Fibroblast of peridontal ligament (primary cell): Measurements from ENCODE around the gene POLR2J3.
"Not testable (repeated sequence)": the region's sequence is repeated elsewhere in the genome, so short reads cannot be mapped to it uniquely, and the experiment has no call there.

Experiments used
- DNase-seq: peaks from one replicate; pipeline ENCODE4 v3.0.0-alpha.2; 2010; ENCODE audit errors: extremely low read depth

Gene POLR2J3

DNA sequence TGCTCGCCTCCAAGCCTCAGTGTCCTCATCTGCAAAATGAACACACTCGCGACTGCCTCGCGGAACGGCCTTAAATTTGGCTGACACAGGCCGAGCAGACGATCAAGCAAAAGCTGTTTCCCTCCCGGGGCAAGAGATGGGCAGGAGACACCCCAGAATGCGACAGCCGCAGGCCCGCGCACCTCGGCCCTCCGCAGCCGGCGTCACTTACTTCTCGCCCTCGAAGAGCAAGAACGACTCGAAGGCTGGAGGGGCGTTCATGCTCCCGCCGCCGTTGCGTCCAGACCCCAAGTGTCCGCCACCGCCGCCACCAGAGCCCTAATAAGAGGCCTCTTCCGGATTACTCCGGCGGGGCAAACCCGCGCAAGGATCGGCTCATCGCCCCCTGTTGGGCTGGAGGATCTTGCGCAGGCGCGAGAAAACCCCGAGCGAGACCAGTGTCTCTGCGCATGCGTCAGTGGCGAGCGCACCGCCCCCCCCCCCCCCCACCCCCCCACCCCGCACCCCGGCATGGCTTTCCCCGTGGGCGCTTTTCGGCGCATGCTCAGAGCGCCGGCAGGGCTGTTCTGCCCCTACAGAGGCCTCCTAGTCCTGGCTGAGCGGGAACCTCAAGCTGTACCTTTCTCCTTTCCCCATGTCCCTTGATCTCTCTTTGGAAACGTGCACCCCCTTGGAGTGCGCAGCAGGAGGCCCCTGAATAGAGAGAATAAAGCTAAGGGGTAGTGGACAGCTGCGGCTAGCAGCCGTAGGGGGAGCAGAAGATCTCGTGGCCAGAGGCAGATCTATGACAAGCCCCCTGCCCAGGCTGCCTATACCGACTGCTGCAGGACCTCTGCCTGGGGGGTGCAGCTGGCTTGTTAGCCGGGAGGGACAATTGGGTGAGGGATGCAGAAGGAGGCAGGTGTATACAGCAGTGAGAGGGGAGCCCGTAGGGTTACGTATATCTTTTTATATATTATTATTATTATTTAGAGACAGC is at the start of gene POLR2J3:
POLR2J3 (minus strand) TSS at position 323 of the 979 bp plus-strand sequence; CDS start at position 261, 62 bp downstream.
- DNase-seq: peak; percentile 91

DNA sequence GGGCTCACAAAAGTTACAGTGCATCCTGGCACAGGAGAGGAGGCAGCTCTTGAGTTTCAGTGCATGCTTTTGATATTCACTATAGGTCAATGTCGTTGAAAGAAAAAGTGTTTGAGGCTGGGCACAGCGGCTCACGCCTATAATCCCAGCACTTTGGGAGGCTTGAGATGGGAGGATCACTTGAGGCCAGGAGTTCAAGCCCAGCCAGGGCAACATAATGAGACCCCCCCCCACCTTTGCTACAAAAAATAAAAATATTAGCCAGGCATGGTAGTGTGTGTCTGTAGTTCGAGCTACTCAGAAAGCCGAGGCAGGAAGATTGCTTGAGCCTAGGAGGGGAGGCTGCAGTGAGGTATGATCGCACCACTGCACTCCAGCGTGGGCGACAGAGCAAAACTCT is 45.7 kb upstream of the POLR2J3 start:
- DNase-seq: not testable (repeated sequence)

DNA sequence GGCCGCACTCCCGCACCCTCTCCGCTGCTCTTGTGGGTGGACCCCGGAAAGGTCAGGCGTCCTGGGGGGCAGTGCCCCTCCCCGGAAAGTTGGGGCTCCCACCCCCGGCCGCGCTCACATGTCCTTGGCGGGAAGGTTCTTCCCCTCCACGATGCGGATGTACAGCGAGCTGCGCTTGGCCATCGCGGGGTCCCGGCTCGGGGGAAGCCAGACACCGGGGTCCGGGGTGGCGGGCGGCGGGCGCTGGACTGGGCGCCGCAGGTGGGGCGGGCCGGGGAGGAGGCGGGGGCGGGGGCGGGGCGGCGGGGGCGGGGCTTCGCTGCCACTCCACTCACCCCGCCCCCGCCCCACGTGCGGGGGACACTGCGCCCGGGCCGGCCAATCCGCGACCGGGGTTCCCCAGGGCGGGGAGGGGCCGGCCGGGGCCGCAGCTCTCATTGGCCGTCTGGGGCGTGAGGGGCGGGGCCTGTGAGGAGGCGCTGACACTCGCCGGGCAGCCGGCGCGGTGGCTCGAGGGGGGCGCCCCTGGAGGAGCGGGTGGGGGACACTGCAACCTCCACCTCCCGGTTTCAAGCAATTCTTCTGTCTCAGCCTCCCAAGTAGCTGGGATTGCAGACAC is 44.2 kb upstream of the POLR2J3 start, which contains the start of gene RASA4:
RASA4 (minus strand) TSS at position 250 of the 619 bp plus-strand sequence; CDS start at position 183, 67 bp downstream.
- DNase-seq: not testable (repeated sequence)

DNA sequence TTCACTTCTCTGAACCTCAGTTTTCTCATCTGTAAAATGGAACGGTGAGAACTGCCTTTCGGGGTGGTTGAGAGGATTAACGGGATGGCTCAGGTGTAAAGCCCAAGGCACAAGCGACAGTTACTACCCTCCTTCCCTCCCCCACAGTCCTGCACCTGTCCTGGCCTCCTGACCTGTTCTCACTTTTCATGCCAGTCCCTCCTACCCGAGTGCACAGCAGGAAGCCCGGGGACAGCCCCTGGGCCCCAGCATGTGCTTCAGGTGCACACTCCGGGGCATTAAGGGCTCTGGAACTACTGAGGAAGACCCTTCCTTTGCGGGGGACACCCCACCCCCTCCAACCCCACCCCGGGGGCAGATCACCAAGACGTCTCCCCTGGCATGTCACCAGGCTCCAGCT is 43.5 kb upstream of the POLR2J3 start:
- DNase-seq: not testable (repeated sequence)

DNA sequence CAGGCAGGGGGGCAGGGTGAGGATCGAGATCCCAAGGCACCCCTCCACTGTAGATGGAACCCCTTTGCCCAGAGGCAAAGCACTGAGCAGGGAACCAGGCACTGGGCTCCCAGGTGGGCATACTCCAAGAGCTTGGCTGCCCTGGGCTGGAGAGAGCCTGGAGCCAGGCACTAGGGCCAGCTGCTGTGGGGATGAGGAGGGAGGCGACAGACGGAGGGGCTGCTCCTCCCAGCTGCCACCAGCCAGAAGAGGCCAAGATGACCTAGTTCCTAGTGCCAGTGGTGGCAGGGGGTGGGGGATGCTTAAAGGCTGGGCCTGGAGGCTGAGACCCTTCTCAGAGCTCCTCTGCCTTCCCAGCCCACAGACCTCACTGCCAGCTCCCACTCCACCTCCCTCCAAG is 42.5 kb upstream of the POLR2J3 start:
- not testable (repeated sequence) for DNase-seq

DNA sequence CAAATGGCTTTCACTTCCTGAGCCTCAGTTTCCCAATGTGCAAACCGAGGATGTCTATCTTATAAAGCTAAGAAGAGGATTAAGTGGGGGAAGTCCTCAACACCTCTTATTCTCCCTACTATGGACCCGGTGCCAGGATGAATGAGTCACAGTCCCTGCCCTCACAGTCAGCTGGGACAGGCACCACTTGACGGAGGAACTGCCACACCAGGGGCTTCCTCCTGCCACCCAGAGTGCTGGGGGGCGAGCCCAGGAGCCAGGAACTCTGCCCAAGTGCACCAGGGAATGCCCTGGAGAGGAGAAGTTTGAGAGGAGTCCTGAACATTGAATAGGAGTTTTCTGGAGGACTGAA is 41.9 kb upstream of the POLR2J3 start:
- not testable (repeated sequence) for DNase-seq

DNA sequence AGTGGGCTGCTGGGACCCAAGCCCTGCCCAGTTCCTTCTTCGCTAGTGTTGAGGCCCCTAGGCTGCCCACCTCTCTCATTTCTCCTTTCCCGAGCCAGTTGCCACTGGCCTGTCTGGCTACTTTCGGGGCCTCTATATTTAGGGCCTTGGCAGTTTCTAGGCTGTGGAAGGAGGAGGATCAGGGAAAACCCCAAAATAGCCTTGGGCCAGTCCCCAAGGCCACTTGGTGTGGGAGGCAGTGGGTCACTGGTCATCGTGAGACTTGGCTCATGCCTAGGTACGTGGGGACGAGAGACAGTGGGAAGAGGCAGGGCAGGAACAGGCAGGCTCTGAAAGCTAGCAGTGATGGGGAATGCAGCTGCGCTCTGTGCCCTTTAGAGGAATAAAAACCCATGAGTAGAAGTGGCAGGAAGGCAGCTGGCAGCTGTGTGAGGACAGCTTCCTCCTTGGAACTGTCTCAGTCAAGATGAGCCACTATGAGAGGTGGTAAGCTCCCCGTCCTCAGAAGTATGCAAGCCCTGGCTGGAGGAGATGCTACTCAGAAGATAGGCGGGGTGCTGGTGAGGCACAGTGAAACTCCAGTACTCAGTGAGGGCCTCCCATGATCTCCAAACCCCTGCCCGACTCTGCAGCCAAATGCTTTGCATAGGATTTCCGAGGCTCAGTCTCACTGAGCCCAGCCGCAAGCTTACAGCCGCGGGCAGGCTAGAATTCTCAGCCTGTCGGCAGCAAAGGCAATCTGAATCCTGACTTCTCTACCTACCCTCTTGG is 41.4 kb upstream of the POLR2J3 start:
- DNase-seq: not testable (repeated sequence)

DNA sequence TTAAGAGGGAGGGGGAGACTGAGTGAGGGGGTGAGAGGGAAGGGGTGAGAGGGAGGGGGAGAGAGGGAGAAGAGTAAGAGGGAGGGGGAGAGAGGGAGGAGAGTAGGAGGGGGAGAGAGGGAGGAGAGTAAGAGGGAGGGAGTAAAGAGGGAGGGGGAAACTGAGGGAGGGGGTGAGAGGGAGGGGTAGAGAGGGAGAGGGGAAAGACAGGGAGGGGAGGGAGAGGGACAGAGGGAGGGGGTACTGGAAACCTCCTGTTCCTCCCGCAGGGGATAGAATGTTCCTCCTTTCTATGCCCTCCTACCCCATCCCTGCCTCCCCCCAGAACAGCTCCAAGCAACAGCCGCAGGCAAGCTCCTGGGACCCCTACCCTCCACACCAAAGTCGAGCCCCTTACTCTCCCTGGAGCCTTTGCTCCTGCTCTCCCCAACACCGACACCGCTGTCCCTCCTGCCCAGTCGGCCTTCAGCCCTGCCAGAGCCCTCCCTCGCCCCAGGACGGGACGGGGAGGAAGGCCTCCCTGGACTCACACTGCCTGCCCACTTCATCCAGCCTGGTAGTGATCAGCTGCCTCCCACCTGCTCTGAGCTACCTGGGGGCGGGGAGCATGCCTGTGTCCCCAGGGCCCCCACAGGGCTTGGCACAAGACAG is 39.4 kb upstream of the POLR2J3 start:
- DNase-seq: peak; percentile 1

DNA sequence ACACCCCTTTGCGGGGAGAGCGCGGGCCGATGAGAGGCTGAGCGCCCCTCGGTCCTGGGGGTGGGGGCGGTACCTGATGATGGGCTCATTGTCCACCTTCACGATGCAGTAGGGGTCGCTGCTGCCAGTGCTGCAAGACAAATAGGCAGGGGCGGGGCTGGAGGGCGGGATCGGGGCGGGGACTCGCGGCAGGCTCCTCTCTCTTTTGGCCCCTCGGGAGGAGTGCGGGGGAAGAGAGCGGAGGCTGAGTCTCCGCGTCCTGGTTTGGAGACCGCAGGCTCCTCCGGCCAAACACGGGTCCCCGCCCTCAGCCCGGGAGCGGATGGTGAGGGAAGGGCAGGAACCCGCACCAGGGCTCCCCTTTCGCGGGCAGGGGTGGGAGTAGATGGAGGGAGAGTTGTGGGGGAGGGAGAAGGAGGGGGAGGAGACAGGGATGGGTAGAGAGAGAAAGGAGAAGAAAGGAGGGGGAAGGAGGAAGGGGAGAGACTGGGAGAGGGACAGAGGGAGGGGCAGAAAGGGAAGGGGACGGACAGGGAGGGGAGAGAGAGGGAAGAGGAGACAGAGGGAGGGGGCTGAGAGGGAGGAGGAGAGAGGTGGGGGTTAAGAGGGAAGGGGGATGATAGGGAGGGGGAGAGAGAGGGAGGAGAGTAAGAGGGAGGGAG is 38.8 kb upstream of the POLR2J3 start:
- DNase-seq: not testable (repeated sequence)

DNA sequence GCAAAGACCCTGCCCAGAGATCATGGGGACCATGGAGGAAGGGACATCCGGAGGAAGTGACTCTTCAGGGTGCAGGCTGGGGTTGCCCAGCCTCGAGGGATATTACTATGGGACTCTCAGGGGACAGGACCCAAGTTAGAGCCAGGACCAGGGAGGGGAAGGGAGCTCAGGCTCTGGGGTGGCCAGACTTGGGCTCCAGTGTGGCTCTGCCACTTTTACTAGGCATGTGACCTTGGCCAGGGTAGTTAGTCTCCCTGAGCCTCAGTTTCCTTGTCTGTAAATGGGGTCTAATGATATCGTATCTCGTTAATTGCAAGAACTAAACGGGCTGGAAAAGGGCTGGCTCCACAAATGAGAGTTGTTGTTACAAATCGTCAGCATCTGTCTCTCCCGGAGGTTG is 38.1 kb upstream of the POLR2J3 start:
- DNase-seq: not testable (repeated sequence)

DNA sequence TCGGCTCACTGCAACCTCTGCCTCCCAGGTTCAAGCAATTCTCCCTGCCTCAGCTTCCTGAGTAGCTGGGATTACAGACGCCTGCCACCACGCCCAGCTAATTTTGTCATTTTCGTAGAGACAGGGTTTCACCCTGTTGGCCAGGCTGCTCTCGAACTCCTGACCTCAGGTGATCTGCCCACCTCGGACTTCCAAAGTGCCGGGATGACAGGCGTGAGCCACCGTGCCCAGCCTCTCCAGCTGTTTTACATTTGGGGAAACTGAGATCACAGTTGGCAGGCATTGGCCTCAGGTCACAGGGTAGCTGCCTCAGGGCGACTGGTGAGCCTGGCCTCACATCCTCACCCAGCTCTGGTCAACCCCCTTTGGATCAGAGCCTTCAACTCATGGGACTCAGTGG is 37.4 kb upstream of the POLR2J3 start:
- not testable (repeated sequence) for DNase-seq

DNA sequence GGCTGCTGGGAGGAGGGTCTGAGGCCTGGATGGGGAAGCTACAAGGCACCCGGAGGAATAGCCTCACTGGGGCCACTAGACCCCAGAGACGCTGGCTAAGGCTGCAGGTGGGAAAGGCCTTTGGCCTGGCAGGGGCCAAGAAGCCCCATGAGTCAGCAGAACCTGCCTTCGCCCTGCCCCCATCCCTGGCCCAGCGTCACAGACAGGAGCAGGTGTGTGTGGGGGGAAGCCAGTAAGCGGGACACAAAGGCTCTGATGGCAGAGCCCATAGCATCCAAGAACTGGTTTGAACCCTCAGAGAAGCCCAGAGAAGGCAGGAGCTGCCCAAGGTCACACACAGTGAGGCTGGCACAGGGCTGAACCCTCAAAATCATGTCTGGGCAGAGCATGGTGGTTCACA is 34.5 kb upstream of the POLR2J3 start:
- not testable (repeated sequence) for DNase-seq

DNA sequence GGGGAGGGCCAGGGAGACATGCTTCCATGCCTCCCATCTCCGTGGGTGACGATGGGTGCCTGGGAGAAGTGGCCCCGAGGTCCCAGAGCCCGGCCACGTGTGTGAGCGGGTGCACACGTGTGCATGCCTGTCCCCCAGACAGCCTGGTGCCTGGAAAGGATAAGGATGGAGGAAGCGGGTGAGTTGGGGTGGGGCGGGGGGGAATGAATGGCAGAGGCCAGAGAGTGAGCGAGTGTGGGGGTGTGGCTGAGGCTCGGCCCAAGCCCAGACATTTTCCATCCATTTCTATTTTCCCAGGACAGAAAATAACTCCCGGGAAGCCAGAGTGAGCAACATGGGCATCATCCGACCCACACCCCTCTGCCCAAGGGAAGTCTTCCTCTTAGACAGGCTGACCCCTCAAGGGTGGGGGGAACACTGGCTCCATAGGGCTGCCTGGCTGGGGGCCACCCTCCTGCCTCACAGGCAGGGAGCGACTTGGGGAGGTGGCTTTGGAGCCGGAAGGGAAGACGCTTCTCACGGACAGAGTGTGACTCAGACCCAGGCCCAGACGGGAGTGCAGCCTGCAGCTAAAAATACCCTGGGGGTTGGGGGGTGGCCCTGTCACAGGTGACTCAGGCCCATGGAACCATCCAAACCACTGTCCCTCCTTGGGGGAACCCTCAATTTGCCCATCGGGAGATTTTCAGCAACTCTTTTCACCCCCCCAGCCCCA is 32.2 kb upstream of the POLR2J3 start:
- DNase-seq: not testable (repeated sequence)

DNA sequence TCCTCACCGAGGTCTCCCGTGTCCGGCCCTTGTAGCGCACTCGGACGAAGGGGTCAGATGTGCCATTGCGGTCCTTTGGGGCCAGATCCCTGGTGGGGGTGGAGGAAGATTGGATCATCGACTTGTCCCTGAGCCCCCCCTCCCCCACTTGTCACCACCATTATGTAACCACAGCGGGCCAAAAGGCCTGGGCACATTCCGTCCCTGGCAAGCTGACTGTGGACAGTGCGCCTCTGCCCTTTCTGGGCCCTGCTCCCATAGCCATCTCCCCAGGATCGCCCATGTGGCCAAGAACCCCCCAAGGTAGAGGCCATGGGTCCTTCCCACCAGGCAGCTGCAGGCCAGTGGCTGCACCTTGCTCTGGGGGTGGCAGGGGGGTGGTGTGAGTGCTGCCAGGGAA is 29.9 kb upstream of the POLR2J3 start:
- not testable (repeated sequence) for DNase-seq

DNA sequence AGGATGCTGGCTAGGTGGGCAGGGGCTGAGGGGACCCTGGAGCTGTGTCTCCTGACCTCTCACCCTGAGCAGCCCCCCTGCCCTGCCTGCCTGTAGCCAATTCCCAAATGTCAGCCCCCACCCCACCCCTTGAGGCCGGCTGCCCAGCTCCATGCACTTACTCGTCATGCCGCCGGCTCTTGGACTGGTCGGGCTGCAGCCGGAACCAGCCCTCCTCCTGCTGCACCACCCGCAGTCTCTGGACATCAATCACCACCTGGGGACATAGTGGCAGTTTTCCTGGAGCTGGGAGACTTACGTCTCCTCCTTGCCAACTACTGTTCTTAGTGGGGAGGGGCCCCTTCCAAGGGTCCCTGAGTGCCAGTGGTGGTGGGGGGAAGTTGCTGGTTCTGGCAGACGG is 27.3 kb upstream of the POLR2J3 start:
- not testable (repeated sequence) for DNase-seq

DNA sequence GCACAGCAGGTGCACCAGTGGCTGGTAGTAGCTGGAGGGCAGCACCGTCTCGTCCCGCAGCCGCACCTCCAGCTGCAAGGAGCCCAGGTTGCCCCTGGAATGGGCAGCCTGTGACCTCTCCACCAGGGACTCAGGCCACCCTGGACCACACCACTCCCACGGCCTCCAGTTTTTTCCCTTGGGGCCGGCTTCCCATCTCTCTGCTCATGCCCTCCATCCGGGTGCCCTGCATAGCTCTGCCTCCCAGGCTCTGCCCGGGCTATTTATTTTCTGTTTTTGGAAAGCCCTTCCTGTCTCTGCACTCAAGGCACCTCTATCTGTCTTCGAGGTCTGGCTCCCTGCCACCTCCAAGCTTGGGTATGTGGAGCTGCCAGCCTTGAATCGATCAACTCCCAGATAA is 23.7 kb upstream of the POLR2J3 start:
- not testable (repeated sequence) for DNase-seq

DNA sequence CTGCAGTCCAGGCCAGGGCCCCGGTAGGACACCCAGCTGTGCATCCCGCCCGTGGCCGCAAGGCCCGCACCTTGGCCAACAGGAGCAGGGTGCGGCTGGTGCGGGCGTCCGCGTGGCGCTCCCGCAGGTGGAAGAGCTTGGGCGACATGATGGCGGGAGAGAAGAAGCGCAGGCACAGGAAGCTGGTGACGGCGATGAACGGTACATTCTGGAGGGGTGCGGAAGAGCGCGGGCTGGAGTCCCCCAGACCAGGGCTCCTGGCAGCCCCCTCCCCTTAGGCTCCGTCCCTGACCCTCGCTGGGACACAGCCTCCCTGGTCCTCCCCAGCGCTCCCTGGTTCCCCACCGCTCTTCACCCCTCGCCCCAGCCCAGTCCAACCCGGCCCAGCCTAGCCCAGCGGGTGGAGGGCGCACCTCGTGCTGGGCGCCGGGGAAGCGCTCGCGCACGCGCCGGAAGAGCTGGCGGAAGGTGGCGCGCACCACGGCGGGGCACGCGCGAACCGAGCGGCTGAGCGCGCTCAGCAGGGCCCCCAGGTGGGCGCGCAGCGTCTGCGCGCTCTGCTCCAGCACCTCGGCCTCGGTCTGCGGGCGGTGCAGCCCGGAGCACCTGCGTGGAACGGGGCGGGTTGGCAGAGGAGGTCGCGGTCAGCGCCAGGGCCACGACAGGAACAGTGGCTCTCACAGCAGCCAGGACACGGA is 21.4 kb upstream of the POLR2J3 start:
- DNase-seq: not testable (repeated sequence)

DNA sequence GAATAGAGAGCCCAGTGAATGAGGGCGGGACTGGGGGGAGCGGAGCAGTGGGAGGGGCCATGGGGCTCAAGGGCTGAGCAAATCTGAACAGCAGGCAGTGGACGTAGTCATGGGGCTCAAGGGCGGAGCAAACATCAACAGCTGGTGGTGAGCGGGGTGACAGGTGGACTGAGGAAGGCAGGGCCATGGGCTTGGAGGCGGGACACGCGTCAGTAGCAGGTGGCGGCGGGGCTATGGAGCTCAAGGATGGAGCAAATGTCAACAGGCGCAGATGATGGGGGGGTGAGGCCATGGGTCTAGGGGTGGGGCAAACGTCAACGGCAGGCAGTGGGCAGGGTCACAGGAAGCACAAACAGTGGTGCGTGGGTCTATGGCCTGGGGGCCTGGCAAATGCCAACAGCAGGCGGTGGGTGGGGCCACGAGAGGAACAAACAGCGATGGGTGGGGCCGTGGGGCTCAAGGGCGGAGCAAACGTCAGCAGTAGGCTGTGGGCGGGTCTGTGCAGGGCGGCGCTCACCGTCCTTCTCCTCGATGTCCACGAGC is 20.2 kb upstream of the POLR2J3 start:
- DNase-seq: not testable (repeated sequence)

DNA sequence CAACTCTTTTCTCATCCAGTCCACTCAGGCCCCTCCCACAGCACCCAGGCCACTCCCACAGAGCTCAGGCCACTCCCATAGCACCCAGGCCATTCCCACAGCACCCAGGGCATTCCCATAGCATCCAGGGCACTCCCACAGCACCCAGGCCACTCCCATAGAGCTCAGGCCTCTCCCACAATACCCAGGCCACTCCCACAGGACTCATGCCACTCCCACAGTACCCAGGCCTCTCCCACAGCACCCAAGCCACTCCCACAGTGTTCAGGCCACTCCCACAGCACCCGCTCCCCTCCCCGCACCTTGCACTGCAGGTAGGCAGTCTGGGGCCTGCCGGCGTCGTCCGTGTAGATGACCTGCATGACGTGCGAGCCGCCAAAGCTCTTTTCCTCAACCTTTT is 17.5 kb upstream of the POLR2J3 start:
- not testable (repeated sequence) for DNase-seq
